Measurements from ENCODE around the gene ASCL5.

- TF ChIP-seq MAFG (tag; conservative IDR thresholded peaks at IDR 0.05) (no peak), RFX5 (IDR thresholded peaks at IDR 0.05; ENCODE audit: low read depth, low read length) (no peak), FOXM1 (IDR thresholded peaks at IDR 0.05; ENCODE audit: low read depth) (no peak), FOXM1 (CRISPR knock-in tag; IDR thresholded peaks at IDR 0.05; ENCODE audit: low read depth) (no peak), CTCF (IDR thresholded peaks at IDR 0.05 in 2 of 3, conservative IDR thresholded peaks at IDR 0.05 in 1 of 3; ENCODE audit: insufficient read depth in 2 of 3, low read depth in 1 of 3, low read length in 3 of 3) (no peak), POLR2A (conservative IDR thresholded peaks at IDR 0.05) (no peak), CHD2 (IDR thresholded peaks at IDR 0.05; ENCODE audit: low read depth, low read length) (no peak), EGR1 (conservative IDR thresholded peaks at IDR 0.05) (no peak), GATAD2A (IDR thresholded peaks at IDR 0.05) (no peak), SFPQ (IDR thresholded peaks at IDR 0.05; ENCODE audit: low read depth, low read length) (no peak), SMARCA5 (IDR thresholded peaks at IDR 0.05) (no peak), C11orf30 (IDR thresholded peaks at IDR 0.05; ENCODE audit: low read depth) (no peak)
- TF ChIP-seq, protein P1, sequence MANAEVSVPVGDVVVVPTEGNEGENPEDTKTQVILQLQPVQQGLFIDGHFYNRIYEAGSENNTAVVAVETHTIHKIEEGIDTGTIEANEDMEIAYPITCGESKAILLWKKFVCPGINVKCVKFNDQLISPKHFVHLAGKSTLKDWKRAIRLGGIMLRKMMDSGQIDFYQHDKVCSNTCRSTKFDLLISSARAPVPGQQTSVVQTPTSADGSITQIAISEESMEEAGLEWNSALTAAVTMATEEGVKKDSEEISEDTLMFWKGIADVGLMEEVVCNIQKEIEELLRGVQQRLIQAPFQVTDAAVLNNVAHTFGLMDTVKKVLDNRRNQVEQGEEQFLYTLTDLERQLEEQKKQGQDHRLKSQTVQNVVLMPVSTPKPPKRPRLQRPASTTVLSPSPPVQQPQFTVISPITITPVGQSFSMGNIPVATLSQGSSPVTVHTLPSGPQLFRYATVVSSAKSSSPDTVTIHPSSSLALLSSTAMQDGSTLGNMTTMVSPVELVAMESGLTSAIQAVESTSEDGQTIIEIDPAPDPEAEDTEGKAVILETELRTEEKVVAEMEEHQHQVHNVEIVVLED (CRISPR knock-in tag; IDR thresholded peaks at IDR 0.05) = no peak
- TF ChIP-seq, protein P2, sequence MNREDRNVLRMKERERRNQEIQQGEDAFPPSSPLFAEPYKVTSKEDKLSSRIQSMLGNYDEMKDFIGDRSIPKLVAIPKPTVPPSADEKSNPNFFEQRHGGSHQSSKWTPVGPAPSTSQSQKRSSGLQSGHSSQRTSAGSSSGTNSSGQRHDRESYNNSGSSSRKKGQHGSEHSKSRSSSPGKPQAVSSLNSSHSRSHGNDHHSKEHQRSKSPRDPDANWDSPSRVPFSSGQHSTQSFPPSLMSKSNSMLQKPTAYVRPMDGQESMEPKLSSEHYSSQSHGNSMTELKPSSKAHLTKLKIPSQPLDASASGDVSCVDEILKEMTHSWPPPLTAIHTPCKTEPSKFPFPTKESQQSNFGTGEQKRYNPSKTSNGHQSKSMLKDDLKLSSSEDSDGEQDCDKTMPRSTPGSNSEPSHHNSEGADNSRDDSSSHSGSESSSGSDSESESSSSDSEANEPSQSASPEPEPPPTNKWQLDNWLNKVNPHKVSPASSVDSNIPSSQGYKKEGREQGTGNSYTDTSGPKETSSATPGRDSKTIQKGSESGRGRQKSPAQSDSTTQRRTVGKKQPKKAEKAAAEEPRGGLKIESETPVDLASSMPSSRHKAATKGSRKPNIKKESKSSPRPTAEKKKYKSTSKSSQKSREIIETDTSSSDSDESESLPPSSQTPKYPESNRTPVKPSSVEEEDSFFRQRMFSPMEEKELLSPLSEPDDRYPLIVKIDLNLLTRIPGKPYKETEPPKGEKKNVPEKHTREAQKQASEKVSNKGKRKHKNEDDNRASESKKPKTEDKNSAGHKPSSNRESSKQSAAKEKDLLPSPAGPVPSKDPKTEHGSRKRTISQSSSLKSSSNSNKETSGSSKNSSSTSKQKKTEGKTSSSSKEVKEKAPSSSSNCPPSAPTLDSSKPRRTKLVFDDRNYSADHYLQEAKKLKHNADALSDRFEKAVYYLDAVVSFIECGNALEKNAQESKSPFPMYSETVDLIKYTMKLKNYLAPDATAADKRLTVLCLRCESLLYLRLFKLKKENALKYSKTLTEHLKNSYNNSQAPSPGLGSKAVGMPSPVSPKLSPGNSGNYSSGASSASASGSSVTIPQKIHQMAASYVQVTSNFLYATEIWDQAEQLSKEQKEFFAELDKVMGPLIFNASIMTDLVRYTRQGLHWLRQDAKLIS (CRISPR knock-in tag; IDR thresholded peaks at IDR 0.05) = no peak
Observed at GRCh38 chr1:201112173-201112731, 14.7 kb downstream of the ASCL5 start, which contains the start of gene CACNA1S.

All from K562 (cell line).